ENCODE data around the gene PTOV1.

DNA sequence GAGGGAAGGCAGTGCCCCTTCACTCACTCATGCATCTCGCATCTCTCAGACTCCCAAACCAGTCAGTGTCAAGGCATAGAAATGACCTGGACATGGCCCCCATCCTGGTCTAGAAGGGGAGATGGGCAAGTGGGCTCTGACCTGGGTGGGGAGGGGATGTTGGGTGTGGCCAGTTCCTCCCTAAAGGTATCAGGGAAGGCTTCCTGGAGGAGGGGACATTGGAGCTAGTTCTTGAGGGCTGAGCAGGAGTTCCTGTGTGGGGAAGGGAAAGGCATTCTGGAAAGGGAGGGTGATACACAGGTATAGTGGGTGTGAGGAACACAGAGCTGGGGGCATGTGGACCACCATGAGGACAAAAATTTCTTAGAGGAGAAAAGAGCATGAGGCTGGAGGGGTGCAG is 41.8 kb downstream of the PTOV1 start:
- TF ChIP-seq, protein P1, sequence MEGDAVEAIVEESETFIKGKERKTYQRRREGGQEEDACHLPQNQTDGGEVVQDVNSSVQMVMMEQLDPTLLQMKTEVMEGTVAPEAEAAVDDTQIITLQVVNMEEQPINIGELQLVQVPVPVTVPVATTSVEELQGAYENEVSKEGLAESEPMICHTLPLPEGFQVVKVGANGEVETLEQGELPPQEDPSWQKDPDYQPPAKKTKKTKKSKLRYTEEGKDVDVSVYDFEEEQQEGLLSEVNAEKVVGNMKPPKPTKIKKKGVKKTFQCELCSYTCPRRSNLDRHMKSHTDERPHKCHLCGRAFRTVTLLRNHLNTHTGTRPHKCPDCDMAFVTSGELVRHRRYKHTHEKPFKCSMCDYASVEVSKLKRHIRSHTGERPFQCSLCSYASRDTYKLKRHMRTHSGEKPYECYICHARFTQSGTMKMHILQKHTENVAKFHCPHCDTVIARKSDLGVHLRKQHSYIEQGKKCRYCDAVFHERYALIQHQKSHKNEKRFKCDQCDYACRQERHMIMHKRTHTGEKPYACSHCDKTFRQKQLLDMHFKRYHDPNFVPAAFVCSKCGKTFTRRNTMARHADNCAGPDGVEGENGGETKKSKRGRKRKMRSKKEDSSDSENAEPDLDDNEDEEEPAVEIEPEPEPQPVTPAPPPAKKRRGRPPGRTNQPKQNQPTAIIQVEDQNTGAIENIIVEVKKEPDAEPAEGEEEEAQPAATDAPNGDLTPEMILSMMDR (IDR thresholded peaks at IDR 0.05), result no peak
- no peak for TF ChIP-seq POLR2A (IDR thresholded peaks at IDR 0.05)
- no peak for TF ChIP-seq POLR2AphosphoS5 (IDR thresholded peaks at IDR 0.05)
- TF ChIP-seq EP300 (IDR thresholded peaks at IDR 0.05), result no peak
